GM21717 (cell line): Measurements from ENCODE around the gene WDR7.

Source experiments
- ATAC-seq: cut with Tn5 transposase; IDR thresholded peaks from one replicate; pipeline ENCODE4 v1.9.1; 2021; ENCODE audit warnings: mild to moderate bottlenecking, moderate library complexity; ENCODE audit not compliant: unreplicated experiment

WDR7 gene

GRCh38 chr18:56789889-56790180 is 138.7 kb downstream of the WDR7 start:
- ATAC-seq = no peak

GRCh38 chr18:56795381-56795780 is 144.2 kb downstream of the WDR7 start:
- ATAC-seq = no peak

GRCh38 chr18:56799756-56800155 is 148.6 kb downstream of the WDR7 start:
- no peak for ATAC-seq

GRCh38 chr18:56803051-56803450 is 151.9 kb downstream of the WDR7 start:
- no peak for ATAC-seq

- ATAC-seq = no peak
Observed at GRCh38 chr18:56804395-56804794, 153.2 kb downstream of the WDR7 start.

DNA sequence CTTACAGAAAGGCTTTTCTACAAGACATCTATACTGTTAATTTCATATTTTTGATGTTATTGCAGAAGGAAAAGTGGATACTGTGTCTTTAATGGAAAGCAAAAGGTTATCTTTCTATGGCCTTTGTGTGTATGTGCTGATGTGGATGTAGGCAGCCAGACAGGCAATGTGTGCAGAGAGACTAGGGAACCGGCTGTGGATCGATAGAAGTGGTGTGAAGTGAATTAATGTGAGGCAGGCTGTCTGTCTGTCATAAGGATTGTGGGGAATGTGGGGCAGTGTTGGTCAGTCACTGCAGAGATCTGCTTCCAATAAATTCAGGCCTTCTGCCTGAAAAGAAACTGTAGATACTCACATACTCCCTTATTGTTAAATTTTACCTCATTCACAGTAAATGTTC is 156.7 kb downstream of the WDR7 start:
- ATAC-seq = no peak

DNA sequence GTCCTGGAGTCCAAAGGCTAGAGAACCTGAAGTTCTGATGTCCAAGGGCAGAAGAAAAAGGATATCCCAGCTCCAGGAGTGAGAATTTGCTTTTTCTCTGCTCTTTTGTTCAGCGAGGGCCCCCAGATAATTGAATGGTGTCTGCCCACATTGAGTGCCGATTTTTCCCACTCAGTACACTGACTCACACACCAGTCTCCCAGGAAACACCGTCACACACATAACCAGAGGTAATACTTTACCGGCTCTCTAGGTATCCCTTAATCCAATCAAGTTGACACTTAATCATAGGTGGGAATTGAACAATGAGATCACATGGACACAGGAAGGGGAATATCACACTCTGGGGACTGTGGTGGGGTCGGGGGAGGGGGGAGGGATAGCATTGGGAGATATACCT is 161.5 kb downstream of the WDR7 start:
- ATAC-seq = no peak

DNA sequence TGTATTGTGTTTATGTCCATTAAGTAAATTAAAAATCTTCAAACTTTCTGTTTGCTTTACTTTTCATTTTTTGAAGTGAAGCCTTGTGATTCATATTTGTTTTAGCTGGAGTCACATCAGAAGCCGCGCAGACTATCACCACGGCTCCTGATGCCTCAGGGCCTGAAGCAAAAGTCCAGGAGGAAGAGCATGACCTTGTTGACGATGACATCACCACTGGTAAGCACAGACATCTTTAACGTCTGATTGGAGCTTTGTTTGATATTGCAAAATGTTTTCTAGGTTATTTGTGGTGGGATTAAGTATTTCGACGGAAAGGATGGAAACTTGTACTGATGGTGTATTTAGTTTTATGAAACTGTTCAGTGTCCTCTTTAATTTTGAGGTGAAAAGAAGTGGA is 164.8 kb downstream of the WDR7 start:
- ATAC-seq = no peak

- no peak for ATAC-seq
Observed at GRCh38 chr18:56823986-56824565, 172.9 kb downstream of the WDR7 start.

DNA sequence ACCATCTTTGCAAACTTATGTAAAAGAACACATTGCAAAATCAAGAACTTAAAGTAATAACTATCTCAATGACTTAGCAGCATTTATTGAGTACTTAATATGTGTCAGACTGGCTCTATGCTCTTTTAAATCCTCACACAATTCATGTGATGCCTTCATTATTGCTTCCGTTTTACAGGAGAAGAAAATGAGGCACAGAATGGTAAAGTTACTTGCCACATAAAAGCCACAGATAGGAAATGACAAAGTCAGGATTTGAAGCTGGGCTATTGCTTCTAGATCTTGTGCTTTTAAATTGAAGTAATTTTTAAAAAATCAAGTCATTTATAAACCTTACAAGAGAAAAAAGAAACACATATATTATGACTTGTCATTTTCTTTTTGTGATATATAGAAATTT is 174.2 kb downstream of the WDR7 start:
- ATAC-seq = no peak

DNA sequence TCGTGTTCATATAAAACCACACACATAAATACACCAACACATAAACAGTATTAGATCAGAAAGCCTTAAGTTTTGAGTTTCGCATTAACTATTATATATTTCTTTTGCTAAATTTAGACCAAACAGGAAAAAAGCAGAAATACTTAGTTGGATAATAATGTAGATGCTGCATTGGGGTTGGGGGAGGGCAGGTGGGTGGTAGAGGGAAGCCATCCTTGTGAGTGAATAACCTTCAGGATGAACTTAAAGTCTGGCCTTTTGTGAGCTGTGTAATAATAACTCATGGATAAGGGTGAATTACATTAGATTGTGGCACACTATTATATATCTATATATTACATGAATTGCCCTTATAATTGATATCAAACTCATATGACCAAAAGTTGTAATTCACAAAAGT is 174.7 kb downstream of the WDR7 start:
- ATAC-seq = no peak

DNA sequence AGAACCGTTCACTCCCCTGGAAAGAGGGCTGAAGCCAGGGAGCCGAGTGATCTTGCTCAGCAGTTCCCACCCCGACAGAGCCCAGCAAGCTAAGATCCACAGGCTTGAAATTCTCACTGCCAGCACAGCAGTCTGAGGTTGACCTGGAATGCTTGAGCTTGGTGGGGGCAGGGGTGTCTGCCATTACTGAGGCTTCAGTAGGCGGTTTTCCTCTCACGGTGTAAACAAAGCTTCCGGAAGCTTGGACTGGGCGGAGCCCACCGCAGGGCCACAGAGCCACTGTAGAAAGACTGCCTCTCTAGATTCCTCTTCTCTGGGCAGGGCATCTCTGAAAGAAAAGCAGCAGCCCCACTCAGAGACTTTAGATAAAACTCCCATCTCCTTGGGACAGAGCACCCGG is 180.8 kb downstream of the WDR7 start:
- no peak for ATAC-seq

DNA sequence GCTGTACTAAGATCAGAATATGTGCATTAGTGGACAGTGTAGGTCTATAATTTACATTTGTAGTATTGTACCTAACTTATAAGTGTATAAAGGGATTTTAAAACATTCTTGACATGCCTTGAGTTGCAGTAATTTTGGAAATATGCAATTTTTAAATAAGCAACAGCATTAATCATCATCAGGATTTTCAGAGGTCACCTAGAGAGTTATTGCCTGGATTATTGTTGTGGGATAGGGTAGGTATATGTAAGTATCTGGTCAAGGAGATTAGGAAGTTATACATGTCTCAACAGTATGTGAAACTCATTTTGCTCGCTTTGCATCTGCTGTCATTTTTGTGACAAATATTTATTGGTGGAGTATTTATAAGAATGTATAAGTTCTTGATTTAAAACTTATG is 184.2 kb downstream of the WDR7 start:
- ATAC-seq = no peak

GRCh38 chr18:56836173-56836572 is 185.0 kb downstream of the WDR7 start:
- no peak for ATAC-seq

- no peak for ATAC-seq
Observed at GRCh38 chr18:56841836-56842235, 190.7 kb downstream of the WDR7 start.

GRCh38 chr18:56843241-56843640 is 192.1 kb downstream of the WDR7 start:
- no peak for ATAC-seq

DNA sequence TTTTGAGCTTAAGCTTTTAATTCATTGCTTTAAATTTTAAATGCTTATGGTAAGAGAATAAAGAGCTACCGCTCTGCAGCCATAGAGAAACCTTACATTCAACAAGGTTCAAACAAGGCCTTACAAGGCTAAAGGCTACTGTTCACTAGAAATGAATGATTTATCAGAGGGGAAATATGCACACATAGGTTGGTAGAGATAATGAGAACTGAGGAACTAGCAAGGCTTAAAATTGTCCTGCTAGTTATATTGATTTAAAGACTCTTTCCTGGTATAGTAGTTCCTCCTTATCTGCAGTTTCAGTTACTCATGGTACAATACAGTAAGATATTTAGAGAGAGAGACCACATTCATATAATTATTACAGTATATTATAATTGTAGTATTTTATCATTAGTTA is 193.4 kb downstream of the WDR7 start:
- no peak for ATAC-seq

- peak; percentile 86 for ATAC-seq
Observed at GRCh38 chr18:56851774-56852173, 200.6 kb downstream of the WDR7 start.

- no peak for ATAC-seq
Observed at GRCh38 chr18:56853961-56854360, 202.8 kb downstream of the WDR7 start.

GRCh38 chr18:56861244-56861643 is 210.1 kb downstream of the WDR7 start:
- no peak for ATAC-seq

DNA sequence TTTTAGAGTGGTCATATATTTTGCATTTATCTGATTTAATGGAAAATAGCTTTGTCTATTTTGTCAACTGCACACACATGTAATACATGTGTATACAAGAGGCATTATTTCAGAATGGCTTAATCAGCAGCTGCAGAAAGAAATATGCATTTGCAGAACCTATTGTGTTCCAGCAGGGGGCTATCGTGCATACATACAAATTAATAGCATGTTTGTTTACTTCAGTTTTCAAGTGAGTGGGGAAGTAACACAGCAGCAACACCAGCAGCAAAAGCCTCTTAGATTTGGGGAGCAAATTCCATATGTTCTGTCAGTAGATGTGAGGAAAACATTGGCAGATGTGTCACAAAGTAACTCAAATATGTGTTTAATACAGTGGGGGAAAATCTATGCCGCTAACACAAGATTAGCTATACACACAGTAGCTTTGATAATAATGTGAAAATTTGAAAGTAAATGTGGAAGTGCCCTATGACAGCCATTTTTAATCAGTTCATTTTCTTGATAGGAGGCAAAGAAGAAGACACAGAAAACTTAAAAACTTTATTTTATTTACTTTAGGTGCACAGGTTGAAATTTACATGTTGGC is 218.1 kb downstream of the WDR7 start:
- ATAC-seq = no peak

DNA sequence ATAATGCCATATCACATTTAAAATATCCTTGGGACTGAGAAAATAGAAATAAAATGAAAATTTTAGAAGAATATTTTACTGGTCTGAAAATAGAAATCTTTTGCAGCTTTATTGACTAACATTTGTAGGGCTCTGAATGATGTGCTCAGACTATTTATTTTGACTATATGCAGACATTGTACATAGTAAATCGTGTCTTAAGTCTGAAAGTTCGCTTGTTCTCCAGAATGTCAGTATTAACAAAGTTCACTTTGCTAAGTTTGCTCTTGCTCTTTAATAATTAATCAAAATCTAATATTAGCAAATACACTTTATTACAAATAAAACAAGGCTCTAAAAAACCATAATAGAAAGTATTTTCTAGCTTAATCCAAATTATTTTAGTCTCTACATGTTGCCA is 219.8 kb downstream of the WDR7 start:
- ATAC-seq = no peak

- ATAC-seq = no peak
Observed at GRCh38 chr18:56872140-56872539, 221.0 kb downstream of the WDR7 start.
